Keratinocyte (primary cell): ENCODE measurements around the gene GCNT4.

Experiments
- EZH2 ChIP-seq: IDR thresholded peaks from one replicate; pipeline ENCODE4 v1.6.1; 2012; ENCODE audit warnings: inconsistent platforms, mild to moderate bottlenecking, low read length, moderate library complexity
- TF ChIP-seq, protein P1 (sequence below), 3 experiments: IDR thresholded peaks in 1 of 3; conservative IDR thresholded peaks in 1 of 3; optimal IDR thresholded peaks in 1 of 3; 2 replicates in 2 of 3; 3 replicates in 1 of 3; pipeline versions ENCODE3 to v1.5.1; 2011; ENCODE audit warnings: low read length in 3 of 3, mild to moderate bottlenecking in 3 of 3, moderate library complexity in 2 of 3, control low read depth in 1 of 3, inconsistent platforms in 1 of 3; ENCODE audit not compliant: insufficient read depth in 2 of 3; ENCODE audit errors: extremely low read depth in 1 of 3

DNA sequence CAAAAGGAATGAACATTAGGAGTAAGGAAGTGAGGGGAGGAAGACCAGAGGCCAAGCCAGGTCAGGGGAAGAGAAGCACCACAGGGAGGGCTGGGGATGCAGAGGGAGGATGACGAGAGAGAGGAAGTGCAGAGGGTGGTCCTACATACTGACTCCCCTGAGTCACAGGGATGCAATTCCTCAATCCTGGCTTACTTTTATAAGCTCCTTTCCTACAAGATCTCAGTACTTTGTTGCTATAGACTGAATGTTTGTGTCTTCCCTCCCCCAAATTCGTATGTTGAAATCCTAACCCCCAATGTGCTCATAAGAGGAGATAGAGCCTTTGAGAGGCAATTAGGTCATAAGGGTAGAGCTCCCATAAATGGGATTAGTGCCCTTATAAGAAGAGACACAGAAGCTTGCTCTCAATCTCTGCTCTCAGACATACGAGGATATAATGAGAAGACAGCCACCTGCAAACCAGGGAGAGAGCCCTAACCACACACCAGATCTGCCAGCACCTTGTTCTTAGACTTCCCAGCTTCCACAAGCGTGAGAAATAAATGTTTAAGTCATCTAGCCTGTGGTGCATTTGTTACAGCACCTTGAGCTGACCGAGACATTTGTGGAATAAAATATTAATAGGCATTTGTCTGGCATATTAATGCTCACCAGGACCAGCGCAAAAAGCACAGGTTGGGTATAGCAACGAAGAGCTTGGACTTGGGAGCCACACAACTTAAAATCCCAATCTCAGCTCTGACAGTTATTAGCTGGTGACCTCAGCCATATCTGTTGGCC, 33.4 kb downstream of the GCNT4 start:
- TF ChIP-seq, protein P1, sequence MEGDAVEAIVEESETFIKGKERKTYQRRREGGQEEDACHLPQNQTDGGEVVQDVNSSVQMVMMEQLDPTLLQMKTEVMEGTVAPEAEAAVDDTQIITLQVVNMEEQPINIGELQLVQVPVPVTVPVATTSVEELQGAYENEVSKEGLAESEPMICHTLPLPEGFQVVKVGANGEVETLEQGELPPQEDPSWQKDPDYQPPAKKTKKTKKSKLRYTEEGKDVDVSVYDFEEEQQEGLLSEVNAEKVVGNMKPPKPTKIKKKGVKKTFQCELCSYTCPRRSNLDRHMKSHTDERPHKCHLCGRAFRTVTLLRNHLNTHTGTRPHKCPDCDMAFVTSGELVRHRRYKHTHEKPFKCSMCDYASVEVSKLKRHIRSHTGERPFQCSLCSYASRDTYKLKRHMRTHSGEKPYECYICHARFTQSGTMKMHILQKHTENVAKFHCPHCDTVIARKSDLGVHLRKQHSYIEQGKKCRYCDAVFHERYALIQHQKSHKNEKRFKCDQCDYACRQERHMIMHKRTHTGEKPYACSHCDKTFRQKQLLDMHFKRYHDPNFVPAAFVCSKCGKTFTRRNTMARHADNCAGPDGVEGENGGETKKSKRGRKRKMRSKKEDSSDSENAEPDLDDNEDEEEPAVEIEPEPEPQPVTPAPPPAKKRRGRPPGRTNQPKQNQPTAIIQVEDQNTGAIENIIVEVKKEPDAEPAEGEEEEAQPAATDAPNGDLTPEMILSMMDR (optimal IDR thresholded peaks at IDR 0.05 in 1 of 3, IDR thresholded peaks at IDR 0.05 in 1 of 3, conservative IDR thresholded peaks at IDR 0.05 in 1 of 3; ENCODE audit: extremely low read depth in 1 of 3, insufficient read depth in 2 of 3, low read length in 3 of 3), result no peak
- no peak for TF ChIP-seq EZH2
